Loucy (cell line): Measurements from ENCODE around the gene MSX1.

Experiments used
- H2AFZ ChIP-seq: fragments of 200-600 bp; sonication (generic); 2 replicates; pipeline ENCODE4 v1.6.0; 2016; ENCODE audit warnings: antibody characterized with exemption, mild to moderate bottlenecking, low read length, moderate library complexity
- H3F3A ChIP-seq: fragments of 200-600 bp; 2 replicates; pipeline ENCODE4 v1.6.0; 2016; ENCODE audit warnings: antibody characterized with exemption, low read depth, mild to moderate bottlenecking
- H3K27me3 ChIP-seq: fragments of 200-600 bp; sonication (generic); 2 replicates; pipeline ENCODE4 v1.6.1; 2014; ENCODE audit warnings: low read length, mild to moderate bottlenecking; ENCODE audit not compliant: insufficient read depth, poor library complexity, severe bottlenecking
- H3K36me3 ChIP-seq: fragments of 200-600 bp; sonication (generic); 2 replicates; pipeline ENCODE4 v1.6.1; 2016; ENCODE audit warnings: low read length; ENCODE audit not compliant: insufficient read depth
- H3K4me1 ChIP-seq: fragments of 200-600 bp; sonication (generic); 2 replicates; pipeline ENCODE4 v1.5.1; 2014; ENCODE audit warnings: low read length, mild to moderate bottlenecking; ENCODE audit not compliant: insufficient read depth, poor library complexity, severe bottlenecking
- H3K4me2 ChIP-seq: fragments of 200-600 bp; sonication (generic); 2 replicates; pipeline ENCODE4 v1.6.0; 2014; ENCODE audit warnings: antibody characterized with exemption, low read length, low read depth, mild to moderate bottlenecking; ENCODE audit not compliant: poor library complexity, severe bottlenecking
- H3K4me3 ChIP-seq: fragments of 200-600 bp; sonication (generic); 2 replicates; pipeline ENCODE4 v1.5.1; 2014; ENCODE audit warnings: low read length, mild to moderate bottlenecking, mixed read lengths; ENCODE audit not compliant: poor library complexity, severe bottlenecking
- H3K79me2 ChIP-seq: fragments of 200-600 bp; sonication (generic); 2 replicates; pipeline ENCODE4 v1.6.1; 2014; ENCODE audit warnings: low read length; ENCODE audit not compliant: insufficient read depth
- H3K9ac ChIP-seq: fragments of 200-600 bp; sonication (generic); 2 replicates; pipeline ENCODE4 v1.6.0; 2014; ENCODE audit warnings: mild to moderate bottlenecking, low read depth, low read length, moderate library complexity; ENCODE audit not compliant: poor library complexity, severe bottlenecking
- H3K9me2 ChIP-seq: fragments of 200-600 bp; sonication (generic); replicated peaks from 2 replicates; pipeline ENCODE4 v1.6.1; 2016; ENCODE audit warnings: low read depth, low read length, mixed read lengths
- H3K9me3 ChIP-seq: fragments of 200-600 bp; sonication (generic); 2 replicates; pipeline ENCODE4 v1.6.1; 2014; ENCODE audit warnings: mild to moderate bottlenecking, antibody characterized with exemption, low read length, low read depth; ENCODE audit not compliant: insufficient read depth
- H4K20me1 ChIP-seq: fragments of 200-600 bp; sonication (generic); 2 replicates; pipeline ENCODE4 v1.6.0; 2014; ENCODE audit warnings: antibody characterized with exemption, low read length, mild to moderate bottlenecking; ENCODE audit not compliant: insufficient read depth, poor library complexity, severe bottlenecking
- EZH2phosphoT487 ChIP-seq: fragments of 200-600 bp; IDR thresholded peaks from 2 replicates; pipeline ENCODE4 v1.6.1; 2018; ENCODE audit warnings: antibody characterized with exemption, mild to moderate bottlenecking, moderate library complexity, borderline replicate concordance
- TF ChIP-seq, protein P1 (sequence below): fragments of 200-600 bp; sonication (generic); conservative IDR thresholded peaks from 2 replicates; pipeline ENCODE4 v1.5.1; 2014; ENCODE audit warnings: mild to moderate bottlenecking, antibody characterized with exemption, low read length

Gene MSX1

GRCh38 chr4:4854649-4855295 lies 4.7 kb upstream of the MSX1 start:
- H3F3A ChIP-seq = no peaks in the 10 kb centered on the region
- H3K36me3 ChIP-seq = no peaks in the 10 kb centered on the region
- no peaks in the 10 kb centered on the region for H4K20me1 ChIP-seq
- no peaks in the 10 kb centered on the region for H3K9me2 ChIP-seq
- no peak overlapping the region for H3K9ac ChIP-seq
- H3K79me2 ChIP-seq = no peaks in the 10 kb centered on the region
- H2AFZ ChIP-seq = no peak overlapping the region
- TF ChIP-seq, protein P1, sequence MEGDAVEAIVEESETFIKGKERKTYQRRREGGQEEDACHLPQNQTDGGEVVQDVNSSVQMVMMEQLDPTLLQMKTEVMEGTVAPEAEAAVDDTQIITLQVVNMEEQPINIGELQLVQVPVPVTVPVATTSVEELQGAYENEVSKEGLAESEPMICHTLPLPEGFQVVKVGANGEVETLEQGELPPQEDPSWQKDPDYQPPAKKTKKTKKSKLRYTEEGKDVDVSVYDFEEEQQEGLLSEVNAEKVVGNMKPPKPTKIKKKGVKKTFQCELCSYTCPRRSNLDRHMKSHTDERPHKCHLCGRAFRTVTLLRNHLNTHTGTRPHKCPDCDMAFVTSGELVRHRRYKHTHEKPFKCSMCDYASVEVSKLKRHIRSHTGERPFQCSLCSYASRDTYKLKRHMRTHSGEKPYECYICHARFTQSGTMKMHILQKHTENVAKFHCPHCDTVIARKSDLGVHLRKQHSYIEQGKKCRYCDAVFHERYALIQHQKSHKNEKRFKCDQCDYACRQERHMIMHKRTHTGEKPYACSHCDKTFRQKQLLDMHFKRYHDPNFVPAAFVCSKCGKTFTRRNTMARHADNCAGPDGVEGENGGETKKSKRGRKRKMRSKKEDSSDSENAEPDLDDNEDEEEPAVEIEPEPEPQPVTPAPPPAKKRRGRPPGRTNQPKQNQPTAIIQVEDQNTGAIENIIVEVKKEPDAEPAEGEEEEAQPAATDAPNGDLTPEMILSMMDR = no peak
- no peak for TF ChIP-seq EZH2phosphoT487
- H3K4me2 ChIP-seq = no peak overlapping the region
- peaks cover 4% of the 10 kb centered on the region for H3K4me1 ChIP-seq
- H3K4me3 ChIP-seq = no peak overlapping the region
- H3K9me3 ChIP-seq = no peaks in the 10 kb centered on the region
- H3K27me3 ChIP-seq = no peaks in the 10 kb centered on the region

GRCh38 chr4:4855301-4856070 lies 4.0 kb upstream of the MSX1 start:
- Histone ChIP-seq H3K9me3 (no peaks in the 10 kb centered on the region), H3K79me2 (peaks cover 2% of the 10 kb centered on the region), H3K4me3 (no peak overlapping the region), H3K4me2 (no peak overlapping the region), H3K4me1 (peaks cover 4% of the 10 kb centered on the region), H4K20me1 (no peaks in the 10 kb centered on the region), H3K36me3 (no peaks in the 10 kb centered on the region), H3F3A (no peaks in the 10 kb centered on the region), H3K9me2 (no peaks in the 10 kb centered on the region), H3K27me3 (no peaks in the 10 kb centered on the region), H2AFZ (no peak overlapping the region), H3K9ac (no peak overlapping the region)
- TF ChIP-seq EZH2phosphoT487 = no peak
- TF ChIP-seq, protein P1 = no peak

- TF ChIP-seq, protein P1 = no peak
- TF ChIP-seq EZH2phosphoT487 = no peak
- Histone ChIP-seq H3K9ac (no peak overlapping the region), H3K27me3 (no peaks in the 10 kb centered on the region), H3K9me3 (no peaks in the 10 kb centered on the region), H3K36me3 (no peaks in the 10 kb centered on the region), H3K4me2 (no peak overlapping the region), H3K4me3 (no peak overlapping the region), H3K4me1 (peaks cover 6% of the 10 kb centered on the region), H2AFZ (no peak overlapping the region), H3K79me2 (peaks cover 11% of the 10 kb centered on the region), H4K20me1 (peaks cover 4% of the 10 kb centered on the region), H3K9me2 (no peaks in the 10 kb centered on the region), H3F3A (no peaks in the 10 kb centered on the region)
Measured at GRCh38 chr4:4856071-4857000, 3.1 kb upstream of the MSX1 start.
